NCI-H1105 (cell line): Measurements from ENCODE around the gene MAMDC4.
A peak's percentile ranks its signal among the peaks of the same experiment; 100 is the strongest.
"Not testable (repeated sequence)": the region's sequence is repeated elsewhere in the genome, so short reads cannot be mapped to it uniquely, and the experiment has no call there.

Source experiments
- DNase-seq: peaks from one replicate; lab custom pipeline; 2025; lab: John Stamatoyannopoulos, UW

The MAMDC4 gene

DNA sequence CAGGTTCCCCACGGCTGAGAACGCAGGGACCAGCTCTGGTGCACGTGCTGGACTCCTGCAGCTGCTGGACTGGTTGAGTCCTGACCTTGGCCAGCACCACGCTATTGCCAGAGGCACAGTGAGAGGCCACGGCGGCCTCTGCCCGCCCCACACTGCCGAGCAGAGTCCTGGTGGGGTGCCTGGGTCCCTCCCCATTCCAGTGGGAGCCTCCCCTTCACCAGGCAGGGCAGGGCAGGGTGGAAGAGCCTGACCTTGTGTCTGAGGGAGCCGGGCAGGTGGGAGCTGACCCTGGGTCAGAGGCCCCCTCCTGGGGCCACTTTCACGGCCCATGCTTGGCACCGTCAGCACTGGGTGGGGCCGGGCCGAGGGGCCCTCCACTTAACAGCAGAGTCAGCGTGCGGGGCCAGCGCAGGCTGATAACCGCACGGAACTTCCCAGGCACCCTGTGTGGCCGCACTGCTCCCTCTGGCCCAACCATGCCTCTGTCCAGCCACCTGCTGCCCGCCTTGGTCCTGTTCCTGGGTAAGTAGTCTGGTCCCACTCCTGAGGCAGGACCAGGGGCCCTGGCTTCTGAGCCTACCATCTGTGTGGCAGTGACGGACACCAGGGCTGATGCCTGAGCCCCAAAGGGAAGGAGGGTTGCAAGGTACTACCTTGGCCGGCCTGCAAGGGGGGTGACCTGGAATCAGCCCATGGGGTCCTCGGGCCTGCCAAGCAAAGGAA is at the start of gene MAMDC4:
TSS of gene MAMDC4 (plus strand) at position 406 of the 723 bp plus-strand sequence. CDS start at position 477, 71 bp downstream.
- no peak for DNase-seq

DNA sequence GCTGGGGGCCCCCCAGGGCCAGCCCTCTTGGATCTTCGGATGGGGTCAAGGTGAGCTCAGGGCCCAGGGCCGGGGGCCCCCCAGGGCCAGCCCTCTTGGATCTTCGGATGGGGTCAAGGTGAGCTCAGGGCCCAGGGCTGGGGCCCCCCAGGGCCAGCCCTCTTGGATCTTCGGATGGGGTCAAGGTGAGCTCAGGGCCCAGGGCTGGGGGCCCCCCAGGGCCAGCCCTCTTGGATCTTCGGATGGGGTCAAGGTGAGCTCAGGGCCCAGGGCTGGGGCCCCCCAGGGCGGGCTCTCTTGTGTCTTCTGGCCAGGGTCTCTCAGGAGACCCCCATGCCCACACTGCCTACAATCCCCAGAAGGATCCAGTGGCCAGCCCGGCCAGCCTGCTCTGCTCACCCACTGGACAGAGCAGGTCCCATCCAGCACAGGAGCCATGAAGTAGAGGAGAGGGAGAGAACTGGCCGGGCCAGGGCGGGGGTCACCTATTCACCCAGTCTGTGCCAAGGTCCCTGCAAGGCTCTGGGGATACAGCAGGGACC is 49.1 kb upstream of the MAMDC4 start:
- DNase-seq, result not testable (repeated sequence)

DNA sequence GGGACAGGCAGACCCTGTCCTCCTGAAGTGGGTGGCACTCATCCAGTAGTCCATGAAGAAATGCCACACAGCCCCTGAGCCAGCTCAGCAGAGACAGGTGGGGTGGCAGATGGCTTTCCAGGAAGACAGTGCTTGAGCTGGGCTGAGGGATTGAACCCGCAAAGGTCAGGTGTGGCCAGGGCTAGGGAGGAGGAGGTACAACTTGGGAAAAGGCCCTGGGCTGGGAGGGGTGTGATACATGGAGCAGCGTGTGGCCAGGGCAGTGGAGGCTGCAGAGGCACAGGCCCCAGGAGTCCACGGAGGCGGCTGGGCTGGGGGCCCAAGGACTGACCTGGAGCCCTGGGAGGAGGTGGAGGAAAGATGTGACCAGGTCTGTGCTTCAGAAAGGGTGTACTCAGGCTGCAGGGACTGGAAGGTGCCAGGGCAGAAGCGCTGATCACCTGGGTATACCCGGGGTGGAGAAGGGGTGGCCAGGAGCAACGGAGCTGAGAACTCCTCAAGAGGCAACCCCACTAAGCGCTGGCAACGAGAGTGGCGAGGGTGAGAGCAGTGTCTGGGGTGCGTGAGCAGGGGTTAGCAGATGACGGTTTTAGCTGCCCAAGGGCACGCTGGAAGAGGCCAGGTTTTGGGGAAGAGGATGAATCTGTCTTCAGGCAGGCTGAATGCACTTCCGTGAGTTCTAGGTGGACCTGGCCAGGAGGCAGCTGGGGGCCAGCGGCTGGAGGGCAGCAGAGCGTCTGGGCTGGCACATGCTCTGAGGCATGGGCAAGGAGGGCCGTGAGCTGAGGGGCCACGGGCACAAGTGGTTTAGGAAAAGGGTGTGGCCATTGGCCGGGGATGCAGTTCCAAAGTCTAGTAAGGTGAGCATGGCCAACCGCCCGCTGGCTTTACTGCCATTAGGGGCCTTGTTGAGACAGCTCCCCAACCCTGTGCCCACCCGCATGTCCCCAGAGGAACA is 48.3 kb upstream of the MAMDC4 start:
- DNase-seq, result no peak

DNA sequence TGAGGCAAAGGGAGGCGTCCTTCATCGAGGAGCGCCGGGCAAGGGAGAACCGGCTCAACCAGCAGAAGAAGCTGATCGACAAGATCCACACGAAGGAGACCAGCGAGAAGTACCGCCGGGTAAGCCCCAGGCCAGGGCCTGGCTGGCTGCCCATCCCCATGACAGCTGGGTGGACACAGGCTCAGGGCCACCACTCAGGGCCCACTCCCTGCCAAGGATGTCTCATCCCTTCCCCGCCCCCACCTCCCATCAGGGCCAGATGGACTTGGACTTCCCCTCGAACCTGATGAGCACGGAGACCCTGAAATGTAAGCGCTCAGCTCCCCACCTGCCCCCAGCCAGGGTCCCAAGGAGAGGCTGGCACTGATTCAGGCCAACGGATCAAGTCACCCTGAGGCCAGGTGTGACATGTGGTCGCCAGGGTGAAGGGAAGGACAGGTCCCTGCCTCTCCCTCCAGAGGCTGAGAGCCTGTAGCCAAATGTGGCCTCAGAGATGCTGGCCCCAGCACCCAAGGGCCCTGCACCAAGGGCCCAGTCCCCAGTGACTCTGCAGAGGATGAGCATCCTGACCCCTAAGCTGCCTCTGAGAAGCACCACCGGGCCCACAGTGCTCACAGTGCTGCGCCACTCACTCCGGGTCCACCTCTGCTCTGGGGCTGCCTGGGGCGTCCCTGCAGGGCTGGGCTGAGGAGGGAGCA is 47.5 kb upstream of the MAMDC4 start:
- DNase-seq, result no peak

DNA sequence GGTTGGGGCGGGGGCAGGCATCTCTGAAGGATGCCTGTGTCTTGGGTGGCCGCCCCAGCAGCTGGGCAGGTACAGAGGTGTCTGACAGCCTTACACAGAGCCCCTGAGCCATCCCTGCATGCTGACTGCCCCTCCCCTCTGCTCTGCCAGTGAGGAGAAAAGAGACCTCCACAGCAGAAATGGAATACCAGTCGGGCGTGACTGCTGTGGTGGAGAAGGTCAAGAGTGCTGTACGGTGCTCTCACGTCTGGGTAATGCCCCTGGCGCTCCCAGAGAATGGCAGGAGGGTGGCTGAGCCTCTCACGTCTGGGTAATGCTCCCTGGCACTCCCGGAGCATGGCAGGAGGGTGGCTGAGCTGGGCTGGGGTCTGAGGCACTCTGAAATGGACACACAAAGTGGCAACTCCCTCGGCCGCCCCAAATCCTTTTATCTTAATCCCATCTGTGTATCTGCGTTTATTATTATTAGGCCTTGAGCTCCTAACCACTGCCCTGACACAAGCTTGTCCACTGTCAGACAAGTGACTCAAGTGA is 46.9 kb upstream of the MAMDC4 start:
- DNase-seq, result no peak

DNA sequence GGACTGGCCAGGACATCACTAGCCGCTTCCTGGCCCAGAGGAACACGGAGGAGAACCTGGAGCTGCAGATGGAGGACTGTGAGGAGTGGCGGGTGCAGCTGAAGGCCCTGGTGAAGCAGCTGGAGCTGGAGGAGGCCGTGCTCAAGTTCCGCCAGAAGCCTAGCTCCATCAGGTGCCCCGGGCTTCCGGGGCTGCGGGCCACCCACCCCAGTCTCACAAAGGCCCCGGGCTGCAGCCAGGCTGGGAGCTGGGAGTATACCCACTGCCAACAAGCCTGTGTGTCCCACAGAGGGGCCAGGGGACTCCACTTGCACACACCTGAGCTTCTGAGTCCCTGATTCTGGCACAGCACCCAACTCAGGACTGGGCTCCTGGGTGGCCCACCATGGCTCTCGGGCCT is 46.1 kb upstream of the MAMDC4 start:
- no peak for DNase-seq

DNA sequence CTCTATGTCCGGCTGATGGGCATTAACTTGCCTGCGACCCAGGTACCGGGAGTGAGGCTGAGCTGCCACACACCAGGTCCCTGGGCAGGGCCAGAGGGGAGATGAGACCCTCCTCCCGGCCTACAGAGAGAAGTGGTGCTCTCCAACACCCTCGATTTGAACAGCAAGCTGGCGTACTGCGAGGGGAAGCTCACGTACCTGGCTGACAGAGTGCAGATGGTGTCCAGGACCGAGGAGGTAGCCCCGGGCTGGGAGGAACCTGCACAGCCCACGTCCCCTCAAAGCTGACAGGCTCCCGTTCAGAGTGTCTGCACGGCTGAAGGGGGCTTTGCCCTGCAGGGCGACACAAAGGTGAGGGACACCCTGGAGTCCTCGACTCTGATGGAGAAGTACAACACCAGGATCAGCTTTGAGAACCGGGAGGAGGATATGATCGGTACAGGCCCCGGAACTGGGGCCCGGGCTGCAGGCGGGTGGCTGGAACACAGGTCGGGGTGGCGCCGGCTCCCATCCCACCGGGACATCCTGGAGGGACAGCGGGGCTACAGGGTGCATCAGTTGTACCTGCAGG is 45.4 kb upstream of the MAMDC4 start:
- DNase-seq, result no peak

DNA sequence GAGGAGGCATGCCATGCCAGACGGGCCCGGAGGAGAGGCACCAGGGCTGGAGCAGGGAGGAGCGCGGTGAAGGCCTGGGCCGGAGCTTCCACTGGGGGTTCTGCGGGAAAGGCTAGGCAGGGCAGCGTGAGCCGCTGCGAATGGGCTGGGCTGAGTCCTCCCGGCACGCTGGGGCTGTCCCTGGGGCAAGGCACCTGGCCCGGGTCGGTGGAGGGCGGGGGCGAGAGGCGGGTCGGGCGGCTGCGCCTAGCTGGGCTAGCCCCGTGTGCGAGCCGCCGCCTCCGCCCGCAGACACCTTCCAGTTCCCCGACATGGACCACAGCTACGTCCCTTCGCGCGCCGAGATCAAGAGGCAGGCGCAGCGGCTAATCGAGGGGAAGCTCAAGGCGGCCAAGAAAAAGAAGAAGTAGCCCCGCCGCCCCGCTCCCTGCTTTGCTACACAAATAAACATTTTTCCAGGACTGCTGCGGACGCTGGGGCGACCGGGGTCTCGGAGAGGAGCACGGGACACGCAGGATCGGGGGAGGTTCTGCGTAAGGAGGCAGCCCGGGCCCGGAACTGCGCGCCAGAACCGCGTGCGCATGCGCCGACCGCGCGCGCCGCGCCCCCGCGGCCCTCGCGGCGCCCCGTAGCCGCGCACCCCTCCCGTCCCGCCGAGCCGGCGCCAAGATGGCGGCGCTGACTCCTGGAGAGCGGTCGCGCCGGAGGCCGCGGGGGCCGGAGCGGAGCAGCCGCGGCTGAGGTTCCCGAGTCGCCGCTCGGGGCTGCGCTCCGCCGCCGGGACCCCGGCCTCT is 44.7 kb upstream of the MAMDC4 start, which contains the start of gene RABL6:
TSS of gene RABL6 (plus strand) at position 668 of the 794 bp plus-strand sequence. CDS start 249 bp downstream, outside the sequence.
- peak; percentile 65 for DNase-seq

DNA sequence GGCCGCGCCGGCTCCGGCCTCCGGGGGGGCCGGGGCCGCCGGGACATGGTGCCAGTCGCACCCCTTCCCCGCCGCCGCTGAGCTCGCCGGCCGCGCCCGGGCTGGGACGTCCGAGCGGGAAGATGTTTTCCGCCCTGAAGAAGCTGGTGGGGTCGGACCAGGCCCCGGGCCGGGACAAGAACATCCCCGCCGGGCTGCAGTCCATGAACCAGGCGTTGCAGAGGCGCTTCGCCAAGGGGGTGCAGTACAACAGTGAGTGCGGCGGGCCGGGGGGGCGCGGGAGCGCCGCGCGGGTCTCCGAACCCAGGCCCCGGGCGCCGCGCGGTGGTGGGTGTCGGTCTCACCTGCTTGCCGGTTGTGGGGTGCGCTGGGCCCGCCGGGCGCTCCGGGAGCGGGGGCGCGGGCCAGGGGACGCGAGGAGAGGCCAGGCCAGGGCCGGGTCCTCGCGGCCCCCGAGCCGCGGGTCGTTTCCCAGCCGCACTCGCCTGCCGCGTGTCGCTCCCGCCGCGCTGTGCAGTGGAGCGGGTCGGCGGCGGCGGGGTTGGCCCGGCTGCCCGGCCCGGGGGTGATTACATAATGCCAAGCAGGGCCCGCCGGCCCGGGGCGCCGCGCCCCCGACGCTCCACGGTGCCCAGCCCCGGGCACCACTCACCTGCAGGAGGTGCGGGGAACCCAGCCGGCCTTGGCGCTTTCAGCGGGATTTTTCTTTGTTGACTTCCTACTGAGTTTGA is 43.9 kb upstream of the MAMDC4 start:
- DNase-seq, result no peak

DNA sequence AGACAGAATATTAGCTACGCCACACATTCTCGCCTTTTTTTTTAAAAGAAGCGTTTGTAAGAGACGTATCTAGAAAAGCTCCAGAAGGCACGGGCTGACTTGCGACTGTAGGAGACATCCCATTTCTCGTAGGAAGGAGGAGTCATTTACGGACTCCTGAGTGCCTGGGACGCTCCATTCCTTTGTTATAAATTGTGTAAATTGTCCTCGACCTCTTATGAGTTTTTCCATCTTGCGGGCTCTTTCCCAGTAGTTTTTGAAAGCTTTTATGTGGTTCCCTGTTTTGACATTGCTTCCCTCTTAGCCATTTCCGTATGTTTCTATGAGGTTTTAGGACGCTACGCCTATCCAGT is 43.4 kb upstream of the MAMDC4 start:
- DNase-seq, result no peak

DNA sequence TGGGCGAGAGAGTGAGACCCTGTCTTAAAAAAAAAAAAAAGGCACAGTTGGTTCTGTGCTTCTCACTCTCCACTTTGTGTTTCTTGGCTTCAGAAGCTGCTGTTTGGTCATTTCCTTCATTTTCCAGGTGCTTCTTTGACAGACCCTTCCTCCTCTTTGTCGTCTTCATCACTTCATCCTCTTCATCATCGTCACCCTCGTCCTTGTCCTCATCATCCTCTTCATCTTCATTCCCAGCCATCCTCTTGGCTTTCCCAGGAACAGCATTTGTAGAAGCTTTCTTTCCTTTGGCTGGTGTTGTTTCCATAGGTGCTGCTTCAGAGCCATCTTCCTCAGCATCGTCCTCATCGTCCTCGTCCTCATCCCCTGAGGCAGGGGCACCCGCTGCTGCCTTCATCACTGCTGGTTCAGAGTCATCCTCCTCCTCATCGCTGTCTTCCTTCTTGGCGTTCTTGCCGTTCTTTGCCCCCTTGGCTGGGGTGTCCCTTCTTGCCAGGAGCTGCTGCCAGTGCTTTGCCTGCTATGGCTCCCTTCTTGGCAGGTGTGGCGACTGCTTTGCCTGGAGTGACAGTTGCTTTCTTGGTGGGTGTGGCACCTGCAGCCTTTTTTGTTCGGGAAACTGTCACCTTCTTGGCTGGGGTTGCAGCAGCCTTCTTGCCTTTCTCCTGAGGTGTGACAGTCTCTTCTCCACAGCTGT is 37.3 kb upstream of the MAMDC4 start:
- DNase-seq, result no peak

DNA sequence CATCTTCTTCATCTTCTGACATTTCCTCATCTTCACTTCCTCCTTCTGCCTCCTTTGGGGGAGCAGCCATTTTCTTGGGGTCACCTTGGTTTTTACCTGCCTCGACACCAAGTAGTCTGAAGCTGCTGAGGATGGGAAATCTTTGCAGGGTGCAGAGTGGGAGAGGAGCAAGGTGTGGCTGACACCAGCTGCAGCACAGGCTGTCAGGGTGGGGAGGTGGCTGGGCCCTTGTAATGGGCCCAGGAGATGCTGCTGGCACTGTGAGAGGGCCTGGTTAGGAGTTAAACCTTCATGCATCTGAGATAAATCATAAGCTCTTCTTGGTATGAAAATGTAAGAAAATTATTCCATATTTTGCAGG is 36.7 kb upstream of the MAMDC4 start:
- no peak for DNase-seq

DNA sequence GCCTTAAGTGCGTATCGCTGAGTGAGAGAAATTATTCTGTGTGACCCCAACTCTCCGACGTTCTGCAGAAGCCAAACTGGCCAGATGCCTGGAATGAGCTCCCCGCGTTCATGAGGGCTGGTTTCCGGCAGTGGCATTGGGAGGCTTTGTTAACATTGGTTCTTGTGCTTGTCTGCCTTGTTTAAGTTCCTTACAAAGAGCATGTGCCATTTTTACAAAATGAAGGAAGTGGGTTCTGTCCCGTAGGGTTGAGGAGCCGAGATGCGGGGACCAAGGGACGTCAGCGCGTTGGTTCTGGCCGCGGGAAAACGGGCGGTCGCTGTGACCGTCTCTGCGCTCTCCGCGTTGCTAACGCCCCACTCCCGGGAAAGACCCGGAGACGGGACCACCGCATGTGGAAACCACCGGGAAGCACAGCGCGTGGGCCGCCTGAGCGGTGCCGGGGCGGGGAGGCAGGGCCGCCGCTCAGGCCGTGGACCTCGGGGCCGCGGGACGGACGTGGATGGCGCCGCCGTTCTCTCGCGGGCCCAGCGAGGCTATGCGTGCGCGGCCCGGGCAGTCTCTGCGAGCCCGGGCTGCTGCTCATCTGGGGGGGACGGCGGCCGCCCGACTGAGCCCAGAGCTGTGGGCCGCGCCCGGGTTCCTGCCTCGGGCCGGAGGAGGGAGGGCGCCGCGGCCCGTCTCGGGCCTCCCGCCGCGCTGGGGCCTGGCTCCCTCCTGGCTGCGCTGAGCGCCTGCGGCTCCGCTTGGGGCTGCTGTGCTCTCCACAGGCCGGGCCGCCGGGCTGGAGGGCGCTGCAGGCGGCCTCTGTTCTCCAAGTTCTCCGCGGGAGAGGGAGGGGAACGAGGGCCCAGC is 30.9 kb upstream of the MAMDC4 start:
- DNase-seq, result no peak

DNA sequence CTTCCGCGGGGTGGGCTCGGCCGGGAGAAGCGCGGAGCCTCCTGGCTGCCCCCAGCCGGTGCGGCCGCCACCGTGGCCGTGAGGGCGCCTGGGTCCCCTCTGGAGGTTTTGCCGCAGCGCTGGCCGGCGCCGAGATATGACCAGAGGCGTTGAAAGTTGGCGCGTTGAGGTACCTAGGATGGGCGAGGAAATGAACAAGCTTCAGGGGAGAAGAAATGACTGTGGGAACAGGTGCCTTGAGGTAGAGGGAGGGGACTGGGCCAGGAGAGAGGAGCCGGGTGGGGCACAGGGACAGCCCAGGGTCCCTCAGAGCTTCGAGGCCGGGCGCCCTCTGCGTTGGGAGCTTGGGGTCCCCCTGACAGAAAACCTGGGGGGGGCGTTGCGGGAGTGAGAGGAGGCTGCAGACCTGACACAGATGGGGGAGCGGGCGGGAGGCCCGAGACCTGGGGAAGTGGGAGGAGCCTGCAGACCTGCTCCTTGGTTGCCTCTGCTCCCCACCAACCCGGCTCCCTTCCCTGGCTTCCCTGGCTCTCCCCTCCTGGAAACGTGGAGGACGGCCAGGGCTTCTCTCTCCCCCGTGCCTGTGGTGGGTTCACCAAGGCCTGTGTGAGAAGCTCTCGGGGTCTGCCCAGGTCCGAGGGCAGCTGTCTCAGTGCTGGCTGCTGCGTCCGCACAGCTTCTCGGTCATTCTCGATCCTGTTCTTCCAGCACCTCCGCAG is 30.2 kb upstream of the MAMDC4 start:
- no peak for DNase-seq

DNA sequence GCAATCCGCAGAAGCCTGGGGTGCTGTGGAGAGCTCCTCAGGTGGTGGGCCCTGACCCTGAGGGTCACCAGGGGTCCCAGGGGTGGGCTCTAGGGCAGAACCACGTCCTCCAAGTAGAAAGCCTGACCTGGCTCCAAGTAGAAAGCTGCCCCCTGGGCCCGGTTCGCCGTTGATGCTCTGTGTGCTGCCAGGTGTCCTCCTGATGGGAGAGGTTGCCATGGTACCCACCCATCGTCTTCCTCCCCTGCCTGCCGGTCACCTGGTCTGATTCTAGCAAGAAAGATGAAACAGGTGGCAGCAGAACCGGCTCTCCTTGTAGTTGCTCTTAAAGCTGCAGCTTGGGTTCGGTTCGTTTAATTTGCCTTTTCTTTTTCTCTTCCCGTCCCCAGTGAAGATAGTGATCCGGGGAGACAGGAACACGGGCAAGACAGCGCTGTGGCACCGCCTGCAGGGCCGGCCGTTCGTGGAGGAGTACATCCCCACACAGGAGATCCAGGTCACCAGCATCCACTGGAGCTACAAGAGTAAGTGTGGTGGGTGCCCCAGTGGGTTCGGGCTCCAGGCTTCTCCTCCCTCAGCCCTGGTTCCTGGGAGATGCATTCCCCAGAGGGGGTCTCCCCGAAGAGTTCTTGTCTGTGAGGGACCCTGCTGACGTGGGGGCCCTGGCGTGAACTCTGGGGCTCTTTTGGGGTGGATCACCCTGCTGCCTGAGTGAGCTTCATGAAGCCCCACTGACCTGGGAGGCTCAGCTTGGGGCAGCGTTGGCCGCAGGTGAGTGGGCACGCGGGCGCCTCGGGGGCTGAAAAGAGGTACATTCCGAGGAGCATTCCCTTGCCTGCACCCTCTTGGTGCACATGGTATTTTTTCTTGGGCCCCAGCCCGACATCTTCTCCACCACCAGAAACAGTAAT is 28.8 kb upstream of the MAMDC4 start:
- DNase-seq, result no peak

DNA sequence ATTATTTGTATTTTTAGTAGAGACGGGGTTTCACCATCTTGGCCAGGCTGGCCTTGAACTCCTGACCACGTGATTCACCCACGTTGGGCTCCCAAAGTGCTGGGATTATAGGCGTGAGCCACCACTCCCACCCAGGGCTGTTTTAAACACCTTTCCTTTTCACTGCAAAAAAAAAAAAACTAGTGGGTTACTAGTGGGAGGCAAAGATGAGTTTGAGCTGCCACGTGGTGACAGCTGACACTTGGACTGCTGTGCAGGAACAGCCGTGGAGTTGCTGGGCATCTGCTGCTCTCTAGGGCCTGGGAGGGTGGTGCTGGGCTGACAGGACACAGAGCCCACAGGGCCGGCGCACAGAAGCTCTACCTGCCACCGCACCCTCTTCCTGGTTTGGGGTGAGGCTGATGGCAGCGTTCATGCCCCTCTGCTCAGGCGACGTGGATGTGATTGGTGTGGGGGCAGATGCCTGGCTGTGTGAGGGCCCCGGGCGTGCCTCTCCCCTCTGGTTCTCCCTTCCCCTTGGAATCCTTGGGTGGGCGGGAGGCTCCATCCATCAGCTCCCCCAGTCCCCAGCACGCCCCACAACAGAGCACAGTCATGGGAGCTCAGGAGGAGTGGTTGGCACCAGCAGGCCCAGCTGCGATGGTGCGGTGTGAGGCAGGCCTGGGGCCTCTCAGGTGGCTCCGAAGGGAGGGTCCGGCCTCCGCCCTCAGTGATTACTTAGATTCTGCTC is 27.5 kb upstream of the MAMDC4 start:
- DNase-seq, result no peak
